H1 (cell line): ENCODE results near the gene MSANTD3. TPM values are rescaled to one million over a fixed set of nuclear protein-coding genes. Genes with fewer than 3 reads are reported as not detected.

Experiments used
- BACH1 ChIP-seq: IDR thresholded peaks from 2 replicates; pipeline ENCODE4 v1.6.1; 2012; ENCODE audit warnings: low read length, improper control_type of control experiment
- CBX5 ChIP-seq: fragments of 300-800, 300-1000 bp; sonication (generic); IDR thresholded peaks from 2 replicates; pipeline ENCODE4 v1.7.1; 2016; ENCODE audit warnings: antibody characterized with exemption, low read length, low read depth
- TEAD4 ChIP-seq: IDR thresholded peaks from 2 replicates; pipeline ENCODE4 v1.6.1; 2012; ENCODE audit warnings: low read depth, low read length, inconsistent platforms, mixed read lengths
- polyA plus RNA-seq, 7 experiments: library from polyadenylated mRNA; depleted of rRNA in 3 of 7; stranded (reverse) in 5 of 7; unstranded in 2 of 7; fragments of >200 nt in 5 of 7; fragments of 200-250 nt in 2 of 7; gene quantifications; 1 replicate in 5 of 7; 2 replicates in 1 of 7; 4 replicates in 1 of 7; pipeline versions ENCODE4 v1.2.1 to v1.2.3, GENCODE V29; 2011 to 2013; ENCODE audit warnings: missing spikeins in 2 of 7, mixed read lengths in 2 of 7
- total RNA-seq: library from RNA; stranded (reverse); fragmentation: NEBNext Ultra II Directional; extraction: Animal tissue kit (Norgen Biotek cat#: 25700); gene quantifications from 2 replicates; pipeline ENCODE4 v1.2.1, GENCODE V29; 2021

The MSANTD3 gene
- total and polyA plus RNA-seq, 2 of the 8 experiments (the other 6 are each of a cell fraction or from before 2014, with no cell fraction given): 12.0 to 41.3 TPM

DNA sequence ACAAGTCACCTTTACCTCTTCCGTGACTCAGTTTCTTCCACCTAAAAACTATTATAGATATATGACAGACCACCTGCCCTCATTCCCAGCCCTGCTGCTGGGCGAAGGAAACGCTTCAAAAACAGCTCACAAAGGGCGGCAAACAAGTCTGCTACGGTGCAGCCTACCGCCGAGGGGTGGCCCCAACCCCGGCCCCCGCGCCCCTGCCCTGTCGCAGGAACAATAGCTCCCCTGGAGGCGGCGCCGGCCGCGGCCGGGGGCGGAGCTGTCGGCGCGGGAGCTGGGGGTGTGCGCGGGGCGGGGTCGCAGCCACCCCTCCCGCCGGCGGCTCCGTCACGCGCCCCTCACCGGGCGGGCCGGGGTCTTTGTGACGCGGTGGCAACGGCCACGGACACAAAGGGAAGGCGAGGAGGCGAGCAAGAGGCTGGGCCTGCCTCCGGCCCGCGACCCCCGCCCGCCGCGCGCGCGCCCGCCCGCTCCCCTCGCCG is 45.9 kb downstream of the MSANTD3 start, which contains the start of gene TMEFF1 (continued):
- TF ChIP-seq TEAD4 (no peak), CBX5 (no peak), BACH1 (0 out of 2 replicates have a peak, but pooled peaks have one; percentile 18)
